ENCODE data around the gene OR5B12.
A peak's percentile ranks its signal among the peaks of the same experiment; 100 is the strongest.

Gene OR5B12

GRCh38 chr11:58391879-58392278 is 50.2 kb downstream of the OR5B12 start:
- H2BK5ac ChIP-seq (ENCODE audit: low read depth, low read length, poor library complexity, severe bottlenecking), result no peak overlapping the region
- no peak overlapping the region for H3K23ac ChIP-seq (ENCODE audit: low read length in 2 of 2)
- no peak overlapping the region for H3K9ac ChIP-seq (ENCODE audit: low read length)
- H4K8ac ChIP-seq (ENCODE audit: low read length), result no peak overlapping the region
- no peak overlapping the region for H3K4ac ChIP-seq (ENCODE audit: low read depth in 1 of 2, low read length in 2 of 2)
- 57% methylated on average over 1 of the region's 1 CpG for WGBS
- no peak overlapping the region for H3K4me2 ChIP-seq (ENCODE audit: low read length, poor library complexity, severe bottlenecking)
- no peak overlapping the region for H2BK15ac ChIP-seq (ENCODE audit: low read depth, poor library complexity, severe bottlenecking)
- no peak overlapping the region for H2BK120ac ChIP-seq (ENCODE audit: low read depth, low read length)
- no peak overlapping the region for H3K14ac ChIP-seq (ENCODE audit: low read length in 2 of 2)
- no peaks in the 10 kb centered on the region for H3K4me1 ChIP-seq (ENCODE audit: control insufficient read depth, insufficient read depth, low read depth, low read length)
- H3K18ac ChIP-seq (ENCODE audit: low read depth in 1 of 2, low read length in 2 of 2), result no peak overlapping the region
- H2AFZ ChIP-seq (ENCODE audit: low read depth, low read length), result no peak overlapping the region
- no peak overlapping the region for H3K27ac ChIP-seq (ENCODE audit: low read length, poor library complexity, severe bottlenecking)
- H4K91ac ChIP-seq (ENCODE audit: low read length), result no peak overlapping the region
- peaks cover 24% of the 10 kb centered on the region for H3K9me3 ChIP-seq (ENCODE audit: control insufficient read depth, low read length)
- no peaks in the 10 kb centered on the region for H3K79me1 ChIP-seq (replicated peaks; ENCODE audit: low read length, poor library complexity, severe bottlenecking)
- H3K4me3 ChIP-seq (ENCODE audit: insufficient read depth in 1 of 2, low read depth in 1 of 2, low read length in 2 of 2), result no peak overlapping the region
- no peaks in the 10 kb centered on the region for H3K27me3 ChIP-seq (ENCODE audit: control insufficient read depth in 1 of 2, insufficient read depth in 1 of 2, low read length in 2 of 2)
- no peaks in the 10 kb centered on the region for H3K36me3 ChIP-seq (ENCODE audit: control insufficient read depth in 1 of 2, insufficient read depth in 2 of 2, low read depth in 1 of 2, low read length in 2 of 2)
- H2BK12ac ChIP-seq (ENCODE audit: low read length in 2 of 2), result no peak overlapping the region
- H2AK5ac ChIP-seq (ENCODE audit: low read length, severe bottlenecking), result no peak overlapping the region
- DNase-seq, result peak; percentile 20

GRCh38 chr11:58390551-58391063 is 51.4 kb downstream of the OR5B12 start:
- Histone ChIP-seq H2BK120ac (ENCODE audit: low read depth, low read length) (no peak overlapping the region), H2AK5ac (ENCODE audit: low read length, severe bottlenecking) (no peak overlapping the region), H3K79me1 (replicated peaks; ENCODE audit: low read length, poor library complexity, severe bottlenecking) (no peaks in the 10 kb centered on the region), H2AFZ (ENCODE audit: low read depth, low read length) (no peak overlapping the region), H3K4me1 (ENCODE audit: control insufficient read depth, insufficient read depth, low read depth, low read length) (no peaks in the 10 kb centered on the region), H3K27ac (ENCODE audit: low read length, poor library complexity, severe bottlenecking) (no peak overlapping the region), H3K4ac (ENCODE audit: low read depth in 1 of 2, low read length in 2 of 2) (no peak overlapping the region), H2BK12ac (ENCODE audit: low read length in 2 of 2) (no peak overlapping the region), H3K9me3 (ENCODE audit: control insufficient read depth, low read length) (peaks cover 14% of the 10 kb centered on the region), H3K9ac (ENCODE audit: low read length) (no peak overlapping the region), H4K8ac (ENCODE audit: low read length) (no peak overlapping the region), H3K23ac (ENCODE audit: low read length in 2 of 2) (no peak overlapping the region), H4K91ac (ENCODE audit: low read length) (no peak overlapping the region), H3K14ac (ENCODE audit: low read length in 2 of 2) (no peak overlapping the region), H3K27me3 (ENCODE audit: control insufficient read depth in 1 of 2, insufficient read depth in 1 of 2, low read length in 2 of 2) (no peaks in the 10 kb centered on the region), H3K36me3 (ENCODE audit: control insufficient read depth in 1 of 2, insufficient read depth in 2 of 2, low read depth in 1 of 2, low read length in 2 of 2) (no peaks in the 10 kb centered on the region), H3K18ac (ENCODE audit: low read depth in 1 of 2, low read length in 2 of 2) (no peak overlapping the region), H2BK15ac (ENCODE audit: low read depth, poor library complexity, severe bottlenecking) (no peak overlapping the region), H2BK5ac (ENCODE audit: low read depth, low read length, poor library complexity, severe bottlenecking) (no peak overlapping the region), H3K4me3 (ENCODE audit: insufficient read depth in 1 of 2, low read depth in 1 of 2, low read length in 2 of 2) (no peak overlapping the region), H3K4me2 (ENCODE audit: low read length, poor library complexity, severe bottlenecking) (no peak overlapping the region)
- DNase-seq, result no peak
- WGBS, result 72% methylated on average over 18 of the region's 18 CpGs
